Gastrocnemius medialis (tissue), 4 donors: ENCODE results near the gene DHRS3. TPM values are rescaled to one million over a fixed set of nuclear protein-coding genes. Genes with fewer than 3 reads are reported as not detected.

Experiments used
- ATAC-seq, 2 donors: fragments of 150-250 bp; one replicate each; pipeline ENCODE4 v1.9.1; 2016
- DNase-seq, 2 donors: peaks; one replicate each; pipeline ENCODE4 v3.0.0-alpha.2; 2019
- H3K27ac ChIP-seq, 4 donors: fragments of 200-600 bp; sonication (generic); 1 replicate in 1 of 4; 2 replicates in 3 of 4; pipeline ENCODE4 v1.5.1; 2016 to 2018; ENCODE audit warnings: mild to moderate bottlenecking in 2 of 4, moderate library complexity in 1 of 4
- H3K27me3 ChIP-seq, 3 donors: fragments of 200-600 bp; sonication (generic) in 2 of 3; 1 replicate in 1 of 3; 2 replicates in 2 of 3; pipeline versions ENCODE4 v1.5.1 to v1.6.0; 2016 to 2019; ENCODE audit warnings: mild to moderate bottlenecking in 1 of 3, moderate library complexity in 1 of 3
- H3K36me3 ChIP-seq, 2 donors: fragments of 200-600 bp; sonication (generic) in 1 of 2; one replicate each; pipeline ENCODE4 v1.5.1; 2017 to 2018
- H3K4me1 ChIP-seq, 2 donors: fragments of 200-600 bp; sonication (generic) in 1 of 2; one replicate each; pipeline ENCODE4 v1.5.1; 2016 to 2017; ENCODE audit warnings: mild to moderate bottlenecking in 2 of 2
- H3K4me3 ChIP-seq, 4 donors: fragments of 200-600 bp; sonication (generic) in 3 of 4; 1 replicate in 1 of 4; 2 replicates in 3 of 4; pipeline ENCODE4 v1.5.1; 2016 to 2019; ENCODE audit warnings: mild to moderate bottlenecking in 2 of 4
- H3K9me3 ChIP-seq, 3 donors: fragments of 200-600 bp; sonication (generic) in 2 of 3; 1 replicate in 1 of 3; 2 replicates in 2 of 3; pipeline ENCODE4 v1.5.1; 2016 to 2019
- POLR2A ChIP-seq, 2 donors: fragments of 450-650 bp; IDR thresholded peaks; one replicate each; pipeline ENCODE4 v1.6.1; 2017; ENCODE audit warnings: antibody characterized with exemption in 2 of 2, mild to moderate bottlenecking in 2 of 2, moderate library complexity in 2 of 2
- in situ Hi-C, 4 donors: fragments of 200-750 bp; cut with MboI; loops; one replicate each; pipeline versions ENCODE4 v1.15.0 to v1.8.0; 2017; ENCODE audit warnings: low sequenced_read_pairs in 4 of 4
- intact Hi-C: fragments of 100-400 bp; cut with DNase I; formaldehyde crosslinking; loops from one replicate; pipeline ENCODE4 v1.15.1; 2023; ENCODE audit warnings: low total_unique reads
- total RNA-seq, 4 donors: library from RNA; depleted of rRNA; stranded (reverse); fragments of >200 nt; gene quantifications; one replicate each; pipeline versions ENCODE4 v1.1.0 to v1.2.3, GENCODE V29; 2016
- TF ChIP-seq, protein P1 (sequence below), 5 experiments: fragments of 450-650 bp in 3 of 5; fragments of 200-600 bp in 2 of 5; sonication (generic) in 2 of 5; IDR thresholded peaks in 4 of 5; conservative IDR thresholded peaks in 1 of 5; 1 replicate in 4 of 5; 2 replicates in 1 of 5; pipeline ENCODE4 v1.5.1; 2016 to 2019; ENCODE audit warnings: antibody characterized with exemption in 5 of 5, mild to moderate bottlenecking in 3 of 5, moderate library complexity in 3 of 5

The DHRS3 gene
- total RNA-seq, 4 donors from 2014 or later, result 28.5 to 108 (median 67.0) TPM

DNA sequence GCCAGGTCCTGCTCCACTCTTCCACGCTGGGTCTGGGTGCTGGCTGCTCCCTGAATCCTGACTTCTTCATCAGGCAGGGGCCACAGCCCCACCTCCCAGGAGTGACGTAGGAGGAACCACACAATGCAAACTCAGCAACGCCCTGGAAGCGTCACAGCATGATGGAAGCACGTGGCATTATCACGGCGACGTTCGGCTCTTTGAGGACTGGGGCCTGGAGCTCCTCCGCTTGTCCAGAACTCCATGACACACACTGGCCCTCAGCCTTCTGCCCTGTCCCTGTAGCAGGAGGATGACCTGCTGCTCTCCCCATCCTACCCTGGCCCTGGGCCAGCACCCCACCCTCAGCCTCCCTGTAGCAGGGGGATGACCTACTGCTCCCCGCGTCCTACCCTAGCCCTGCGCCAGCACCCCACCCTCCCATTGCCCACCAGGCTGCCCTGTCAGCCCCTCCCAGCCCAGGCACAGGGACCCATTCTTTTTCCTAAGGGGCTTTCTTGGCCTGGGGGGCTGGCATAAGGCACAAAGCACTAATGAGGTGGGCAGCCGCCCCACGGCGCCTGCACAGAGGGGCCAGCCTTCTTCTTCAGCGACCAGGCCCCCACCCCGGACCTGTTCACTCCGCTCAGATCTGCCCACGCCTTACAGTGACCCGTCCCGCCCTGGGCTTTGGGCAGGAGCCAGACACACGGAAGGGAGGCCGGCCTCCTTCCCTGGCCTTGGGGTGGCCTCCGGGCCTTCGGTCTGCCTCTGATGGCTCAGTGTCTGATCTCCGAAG is 65.7 kb downstream of the DHRS3 start:
- peaks cover 49 to 61% of the 10 kb centered on the region in 2 donors for H3K4me1 ChIP-seq
- in situ Hi-C loops, result no loop called here

DNA sequence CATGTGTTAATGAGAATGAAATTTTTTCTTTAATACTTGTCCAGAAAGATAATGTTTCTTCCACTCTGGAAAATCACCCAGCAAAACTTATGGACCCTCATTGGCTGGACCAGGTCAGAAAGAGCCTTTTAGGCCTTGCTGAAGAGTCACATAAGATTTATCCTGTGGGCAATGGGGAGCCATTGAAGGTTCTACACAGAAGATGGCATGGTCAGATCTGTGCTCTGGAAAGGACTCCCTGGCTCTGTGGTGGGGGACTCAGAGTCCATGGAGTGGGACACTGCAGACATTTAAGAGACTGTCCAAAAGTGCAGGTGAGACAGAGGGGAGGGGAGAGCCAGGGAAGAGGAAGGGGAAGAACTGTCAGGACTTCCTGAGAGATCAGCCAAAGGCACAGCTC is 66.4 kb downstream of the DHRS3 start:
- in situ Hi-C loops (no loop called here), intact Hi-C loops (no loop called here)
- DNase-seq, result no peak
- no peak for ATAC-seq
- TF ChIP-seq POLR2A (IDR thresholded peaks at IDR 0.05), result no peak
- TF ChIP-seq, protein P1, sequence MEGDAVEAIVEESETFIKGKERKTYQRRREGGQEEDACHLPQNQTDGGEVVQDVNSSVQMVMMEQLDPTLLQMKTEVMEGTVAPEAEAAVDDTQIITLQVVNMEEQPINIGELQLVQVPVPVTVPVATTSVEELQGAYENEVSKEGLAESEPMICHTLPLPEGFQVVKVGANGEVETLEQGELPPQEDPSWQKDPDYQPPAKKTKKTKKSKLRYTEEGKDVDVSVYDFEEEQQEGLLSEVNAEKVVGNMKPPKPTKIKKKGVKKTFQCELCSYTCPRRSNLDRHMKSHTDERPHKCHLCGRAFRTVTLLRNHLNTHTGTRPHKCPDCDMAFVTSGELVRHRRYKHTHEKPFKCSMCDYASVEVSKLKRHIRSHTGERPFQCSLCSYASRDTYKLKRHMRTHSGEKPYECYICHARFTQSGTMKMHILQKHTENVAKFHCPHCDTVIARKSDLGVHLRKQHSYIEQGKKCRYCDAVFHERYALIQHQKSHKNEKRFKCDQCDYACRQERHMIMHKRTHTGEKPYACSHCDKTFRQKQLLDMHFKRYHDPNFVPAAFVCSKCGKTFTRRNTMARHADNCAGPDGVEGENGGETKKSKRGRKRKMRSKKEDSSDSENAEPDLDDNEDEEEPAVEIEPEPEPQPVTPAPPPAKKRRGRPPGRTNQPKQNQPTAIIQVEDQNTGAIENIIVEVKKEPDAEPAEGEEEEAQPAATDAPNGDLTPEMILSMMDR (IDR thresholded peaks at IDR 0.05 in 4 of 5, conservative IDR thresholded peaks at IDR 0.05 in 1 of 5), result no peak
- Histone ChIP-seq H3K9me3 (no peaks in the 10 kb centered on the region), H3K4me1 (peaks cover 51 to 60% of the 10 kb centered on the region in 2 donors), H3K27me3 (no peaks in the 10 kb centered on the region), H3K4me3 (no peak overlapping the region), H3K27ac (peak overlapping the region; percentile 84 to 92 (median 90)), H3K36me3 (no peaks in the 10 kb centered on the region)

More for the DNA sequence above, 65.7 kb downstream of the DHRS3 start:
- Histone ChIP-seq H3K27me3 (no peaks in the 10 kb centered on the region), H3K27ac (peak overlapping the region; percentile 84 to 92 (median 90)), H3K4me3 (no peak overlapping the region), H3K9me3 (no peaks in the 10 kb centered on the region), H3K36me3 (no peaks in the 10 kb centered on the region)
- ATAC-seq, result no peak
- DNase-seq, result no peak
- no peak for TF ChIP-seq POLR2A (IDR thresholded peaks at IDR 0.05)
- TF ChIP-seq, protein P1 (IDR thresholded peaks at IDR 0.05 in 4 of 5, conservative IDR thresholded peaks at IDR 0.05 in 1 of 5), result no peak
- intact Hi-C loops, result no loop called here

DNA sequence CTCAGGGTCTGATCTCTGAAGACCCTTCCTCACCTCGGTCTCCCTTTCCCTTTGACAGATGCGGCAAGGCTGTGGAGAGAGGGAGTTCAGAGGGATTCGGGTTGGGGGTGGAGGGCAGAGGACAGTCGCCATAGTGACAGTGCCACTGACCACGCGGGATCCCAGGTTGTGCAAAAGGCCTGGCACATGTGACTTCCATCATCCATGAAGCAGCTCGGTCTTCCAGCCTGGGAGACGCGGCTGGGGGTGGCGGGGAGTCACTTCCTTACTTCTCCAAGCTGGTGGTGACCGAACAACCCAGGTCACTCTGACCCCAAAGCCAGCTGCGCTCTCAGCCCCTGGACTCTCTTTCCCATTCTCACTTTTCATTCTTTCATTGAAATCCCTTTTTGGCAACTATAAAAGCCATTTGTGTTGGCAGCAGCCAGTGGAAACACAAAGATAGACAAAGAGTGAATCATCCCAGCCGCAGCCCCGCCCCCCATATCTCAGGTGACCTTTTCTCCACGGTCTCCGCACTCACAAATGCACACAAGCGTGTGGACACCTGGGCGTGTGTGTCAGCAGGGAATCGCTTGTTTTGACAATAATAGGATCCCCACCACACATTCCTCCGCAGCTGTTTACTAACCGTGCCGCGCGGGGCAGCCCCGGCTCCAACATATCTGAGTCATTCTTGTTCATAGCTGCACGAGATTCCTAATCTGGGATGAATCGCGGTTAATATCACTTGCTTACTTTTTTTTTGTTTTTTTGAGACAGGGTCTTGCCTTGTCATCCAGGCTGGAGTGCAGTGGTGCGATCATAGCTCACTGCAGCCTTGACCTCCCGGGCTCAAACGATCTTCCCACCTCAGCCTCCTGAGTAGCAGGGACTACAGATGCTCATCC is 68.3 kb downstream of the DHRS3 start:
- peaks cover 49 to 54% of the 10 kb centered on the region in 2 donors for H3K4me1 ChIP-seq
- in situ Hi-C loops, result loop anchor here in 1 of 4 donors (10.0 kb wide), 1 partner anchor 45 kb away; no protein-coding TSS in a partner anchor
- peak overlapping the region; percentile 76 to 88 (median 86) for H3K27ac ChIP-seq
- no peaks in the 10 kb centered on the region for H3K27me3 ChIP-seq
- DNase-seq (peak; percentile 89 to 91), ATAC-seq (peak; percentile 68 to 81)
- peak overlapping the region; percentile 8 to 38 (median 20) for H3K4me3 ChIP-seq
- TF ChIP-seq, protein P1 (IDR thresholded peaks at IDR 0.05 in 4 of 5, conservative IDR thresholded peaks at IDR 0.05 in 1 of 5), result no peak
- TF ChIP-seq POLR2A (IDR thresholded peaks at IDR 0.05), result peak in 1 of 2 donors; percentile 26
- H3K9me3 ChIP-seq, result no peaks in the 10 kb centered on the region
- no peaks in the 10 kb centered on the region for H3K36me3 ChIP-seq
- intact Hi-C loops, result no loop called here

DNA sequence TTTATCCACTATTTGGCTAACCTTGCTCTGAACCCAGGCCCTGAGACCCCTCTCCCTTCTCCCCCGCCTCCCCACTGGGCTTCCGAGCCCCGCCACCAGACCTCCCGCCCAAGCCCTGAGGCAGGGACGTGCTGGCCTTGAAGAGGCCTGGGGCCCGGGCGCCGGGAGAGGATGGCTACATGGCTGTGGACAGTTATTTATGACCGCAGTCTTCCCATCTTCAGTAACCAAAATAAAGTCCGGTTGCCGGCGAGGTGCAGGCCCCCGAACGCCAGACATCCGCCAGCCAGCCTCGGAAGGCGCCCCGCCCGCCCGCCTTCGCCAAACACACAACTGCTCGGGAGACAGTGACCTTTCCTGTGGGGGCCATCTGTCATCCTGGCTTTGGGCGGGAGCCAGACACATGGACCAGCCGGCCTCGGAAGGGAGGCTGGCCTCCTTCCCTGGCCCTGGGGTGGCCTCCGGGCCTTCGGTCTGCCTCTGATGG is 69.0 kb downstream of the DHRS3 start:
- DNase-seq (peak in 1 of 2 donors; percentile 61), ATAC-seq (peak; percentile 20 to 25)
- Histone ChIP-seq H3K4me1 (peaks cover 49 to 54% of the 10 kb centered on the region in 2 donors), H3K9me3 (no peaks in the 10 kb centered on the region), H3K27me3 (no peaks in the 10 kb centered on the region), H3K36me3 (no peaks in the 10 kb centered on the region), H3K27ac (peak overlapping the region; percentile 76 to 88 (median 86)), H3K4me3 (peak overlapping the region; percentile 8 to 21 (median 18))
- intact Hi-C loops, result no loop called here
- in situ Hi-C loops, result loop anchor here in 1 of 4 donors (10.0 kb wide), 1 partner anchor 46 kb away; no protein-coding TSS in a partner anchor
- no peak for TF ChIP-seq POLR2A (IDR thresholded peaks at IDR 0.05)
- TF ChIP-seq, protein P1 (IDR thresholded peaks at IDR 0.05 in 4 of 5, conservative IDR thresholded peaks at IDR 0.05 in 1 of 5), result no peak
